Activated naive CD4-positive, alpha-beta T cell treated with anti-CD3 and anti-CD28 coated beads, Interleukin-2, amount 50 U/mL, for 24 hours (primary cell): ENCODE data around the gene TTF2.
A peak's percentile ranks its signal among the peaks of the same experiment; 100 is the strongest.
"Not testable (repeated sequence)": the region's sequence is repeated elsewhere in the genome, so short reads cannot be mapped to it uniquely, and the experiment has no call there.

Experiments
- H3K27ac Mint-ChIP-seq: one replicate; pipeline ENCODE4 v1.8.0; 2021; ENCODE audit warnings: mild to moderate bottlenecking, mixed read lengths
- H3K27me3 Mint-ChIP-seq: one replicate; pipeline ENCODE4 v1.8.0; 2021; ENCODE audit warnings: mixed read lengths
- H3K36me3 Mint-ChIP-seq: one replicate; pipeline ENCODE4 v1.8.0; 2021; ENCODE audit warnings: mixed read lengths
- H3K4me1 Mint-ChIP-seq: one replicate; pipeline ENCODE4 v1.8.0; 2021; ENCODE audit warnings: mixed read lengths
- H3K4me3 Mint-ChIP-seq: one replicate; pipeline ENCODE4 v1.8.0; 2021; ENCODE audit warnings: mild to moderate bottlenecking, mixed read lengths
- H3K9me3 Mint-ChIP-seq: one replicate; pipeline ENCODE4 v1.8.0; 2021; ENCODE audit warnings: mixed read lengths

Gene TTF2

DNA sequence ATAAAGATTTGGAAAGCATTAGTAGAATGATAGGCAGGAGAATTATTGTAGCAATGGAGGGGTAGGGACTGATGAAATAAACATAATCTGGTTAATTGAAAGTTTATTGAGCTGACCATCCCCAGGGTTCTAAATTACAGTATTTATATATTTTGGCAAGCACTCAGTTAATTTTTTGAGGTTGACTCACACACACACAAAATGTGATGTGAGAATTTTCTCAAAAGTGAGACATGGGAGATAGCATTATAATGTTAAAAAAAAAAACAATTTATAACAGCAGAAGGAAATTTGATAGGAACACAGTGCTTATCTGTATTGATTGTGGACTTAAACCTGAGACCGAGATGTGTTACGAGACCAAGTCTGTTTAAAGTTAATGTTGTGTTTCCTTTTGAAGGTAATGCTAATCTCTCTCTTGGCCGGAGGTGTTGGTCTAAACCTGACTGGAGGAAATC, 36.9 kb downstream of the TTF2 start:
- no peak overlapping the region for H3K4me3 Mint-ChIP-seq
- no peaks in the 10 kb centered on the region for H3K9me3 Mint-ChIP-seq
- H3K27me3 Mint-ChIP-seq: no peaks in the 10 kb centered on the region
- H3K36me3 Mint-ChIP-seq: peaks cover 40% of the 10 kb centered on the region
- peaks cover 18% of the 10 kb centered on the region for H3K4me1 Mint-ChIP-seq
- no peak overlapping the region for H3K27ac Mint-ChIP-seq

DNA sequence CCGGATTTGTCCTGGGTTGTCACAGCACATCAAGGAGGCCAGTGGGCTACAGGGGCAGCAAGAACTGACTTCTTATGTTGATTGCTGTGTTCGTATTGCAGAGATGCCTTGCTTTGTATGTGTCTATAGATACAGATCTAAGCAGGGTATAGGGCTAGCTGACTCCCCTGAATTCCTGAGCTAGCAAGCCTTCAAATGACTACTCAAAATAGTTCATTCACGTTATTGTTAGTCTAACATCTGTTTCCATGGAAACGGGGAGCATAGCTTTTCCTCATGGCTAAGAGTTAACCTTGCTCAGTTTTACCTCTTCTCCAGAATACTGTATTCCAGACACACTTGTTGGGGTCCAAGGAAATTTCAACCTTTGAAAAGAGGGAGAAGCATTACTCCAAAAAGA, 37.3 kb downstream of the TTF2 start:
- Mint-ChIP-seq H3K9me3 (no peaks in the 10 kb centered on the region), H3K36me3 (peaks cover 42% of the 10 kb centered on the region), H3K27ac (no peak overlapping the region), H3K4me3 (no peak overlapping the region), H3K4me1 (peaks cover 17% of the 10 kb centered on the region), H3K27me3 (no peaks in the 10 kb centered on the region)

DNA sequence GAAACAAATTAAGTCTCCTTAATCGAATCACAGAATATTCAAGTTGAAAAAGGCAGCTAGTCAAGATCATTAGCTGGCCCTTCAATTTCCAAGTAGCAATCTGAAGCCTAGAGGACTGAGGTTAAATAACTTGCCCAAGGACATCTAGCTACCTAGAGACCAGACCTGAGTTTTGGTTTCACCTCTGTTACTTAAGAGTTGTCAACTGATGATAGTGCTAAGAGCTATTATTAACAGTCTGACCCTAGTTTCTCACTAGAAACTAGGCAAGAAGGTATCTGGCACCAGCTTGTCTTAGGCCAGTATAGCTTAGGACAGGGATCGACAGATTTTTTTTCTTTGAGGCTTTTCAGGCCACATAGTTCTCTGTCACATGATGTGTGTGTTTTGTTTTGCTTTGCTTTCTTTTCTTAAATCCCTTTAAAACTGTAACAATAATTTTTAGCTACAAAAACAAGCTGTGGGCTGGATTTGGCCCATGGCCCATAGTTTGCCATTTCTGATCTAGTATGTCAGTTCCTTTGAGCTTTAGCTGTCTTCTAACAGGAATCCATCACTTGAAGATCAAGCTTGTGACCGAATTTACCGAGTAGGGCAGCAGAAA, 38.3 kb downstream of the TTF2 start:
- H3K4me1 Mint-ChIP-seq: peaks cover 8% of the 10 kb centered on the region
- H3K27me3 Mint-ChIP-seq: no peaks in the 10 kb centered on the region
- H3K4me3 Mint-ChIP-seq: no peak overlapping the region
- peaks cover 43% of the 10 kb centered on the region for H3K36me3 Mint-ChIP-seq
- no peaks in the 10 kb centered on the region for H3K9me3 Mint-ChIP-seq
- no peak overlapping the region for H3K27ac Mint-ChIP-seq

DNA sequence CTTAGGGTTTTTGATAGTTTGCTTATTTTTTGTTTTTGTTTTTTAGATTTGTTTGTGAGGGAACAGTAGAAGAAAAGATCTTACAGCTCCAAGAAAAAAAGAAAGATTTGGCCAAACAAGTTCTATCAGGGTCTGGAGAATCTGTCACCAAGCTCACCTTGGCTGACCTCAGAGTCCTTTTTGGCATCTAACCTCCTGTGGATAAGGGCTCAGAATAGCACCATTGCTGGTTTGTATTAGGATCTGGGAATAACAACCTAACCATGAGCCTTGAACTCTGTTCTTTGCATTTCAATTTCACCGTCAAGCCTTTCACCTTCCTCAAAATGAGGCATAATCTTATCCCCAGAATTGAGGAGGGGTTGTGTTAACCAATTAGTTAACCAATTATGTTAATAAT, 41.2 kb downstream of the TTF2 start:
- Mint-ChIP-seq H3K4me3 (no peak overlapping the region), H3K9me3 (no peaks in the 10 kb centered on the region), H3K4me1 (no peaks in the 10 kb centered on the region), H3K27ac (no peak overlapping the region), H3K27me3 (no peaks in the 10 kb centered on the region), H3K36me3 (peaks cover 42% of the 10 kb centered on the region)

DNA sequence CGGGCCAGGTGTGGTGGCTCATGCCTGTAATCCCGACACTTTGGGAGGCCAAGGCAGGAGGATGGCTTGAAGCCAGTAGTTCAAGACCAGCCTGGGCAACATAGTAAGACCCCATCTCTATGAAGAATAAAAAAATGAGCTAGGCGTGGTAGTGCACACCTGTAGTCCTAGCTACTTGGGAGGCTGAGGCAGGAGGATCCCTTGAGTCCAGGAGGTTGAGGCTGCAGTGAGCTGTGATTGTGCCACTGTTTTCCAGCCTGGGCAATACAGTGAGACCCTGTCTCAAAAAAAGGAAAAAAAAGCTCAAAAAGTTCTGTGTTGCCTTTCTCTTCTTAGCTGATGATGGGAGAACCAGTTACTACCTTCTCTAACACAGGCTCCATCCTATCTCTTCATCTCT, 41.7 kb downstream of the TTF2 start:
- H3K4me3 Mint-ChIP-seq, H3K4me1 Mint-ChIP-seq, H3K27ac Mint-ChIP-seq, H3K9me3 Mint-ChIP-seq, H3K27me3 Mint-ChIP-seq: not testable (repeated sequence)
- peaks cover 39% of the 10 kb centered on the region for H3K36me3 Mint-ChIP-seq

DNA sequence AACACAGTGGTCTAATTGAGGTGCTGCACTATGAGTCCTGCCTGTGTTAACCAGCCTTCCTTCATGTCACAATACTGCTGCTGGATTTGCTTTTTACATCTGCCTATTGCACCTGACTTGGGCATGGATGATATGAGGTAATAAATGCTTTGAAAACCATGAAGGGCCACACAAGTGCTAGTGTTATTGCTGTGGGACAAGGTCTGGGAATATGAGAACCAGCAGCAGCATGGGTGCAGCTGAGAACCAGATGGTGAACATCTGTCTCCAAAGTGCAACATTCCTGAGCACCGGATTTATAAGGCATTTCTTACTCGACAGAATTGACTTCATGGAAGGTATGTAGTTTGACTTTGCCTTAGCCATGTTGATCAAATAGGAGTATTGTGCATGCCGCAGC, 44.9 kb downstream of the TTF2 start:
- Mint-ChIP-seq H3K9me3 (no peaks in the 10 kb centered on the region), H3K27me3 (no peaks in the 10 kb centered on the region), H3K4me1 (peaks cover 10% of the 10 kb centered on the region), H3K4me3 (no peak overlapping the region), H3K27ac (no peak overlapping the region), H3K36me3 (peaks cover 23% of the 10 kb centered on the region)

DNA sequence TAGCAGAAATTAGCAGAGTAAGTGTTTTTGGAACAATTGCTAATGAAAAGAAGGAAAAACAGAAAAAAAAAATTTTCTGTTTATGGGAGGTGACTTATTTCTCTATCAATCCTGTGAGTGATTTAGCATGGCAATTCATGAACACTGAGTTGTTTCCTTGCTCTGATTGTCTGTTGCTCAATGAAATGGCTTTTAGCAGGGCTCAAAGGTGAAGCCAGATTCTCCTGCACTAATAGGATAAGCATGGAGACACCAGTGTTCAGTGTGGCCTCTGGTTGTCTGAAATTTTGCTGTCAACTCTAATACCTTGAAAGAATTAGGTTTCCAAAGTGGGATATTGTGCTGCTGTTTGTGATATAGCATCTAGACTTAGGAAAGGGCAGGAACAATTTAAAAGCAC, 45.6 kb downstream of the TTF2 start:
- H3K9me3 Mint-ChIP-seq: no peaks in the 10 kb centered on the region
- H3K4me1 Mint-ChIP-seq: peaks cover 14% of the 10 kb centered on the region
- H3K4me3 Mint-ChIP-seq: no peak overlapping the region
- H3K27ac Mint-ChIP-seq: no peak overlapping the region
- no peaks in the 10 kb centered on the region for H3K27me3 Mint-ChIP-seq
- peaks cover 15% of the 10 kb centered on the region for H3K36me3 Mint-ChIP-seq

DNA sequence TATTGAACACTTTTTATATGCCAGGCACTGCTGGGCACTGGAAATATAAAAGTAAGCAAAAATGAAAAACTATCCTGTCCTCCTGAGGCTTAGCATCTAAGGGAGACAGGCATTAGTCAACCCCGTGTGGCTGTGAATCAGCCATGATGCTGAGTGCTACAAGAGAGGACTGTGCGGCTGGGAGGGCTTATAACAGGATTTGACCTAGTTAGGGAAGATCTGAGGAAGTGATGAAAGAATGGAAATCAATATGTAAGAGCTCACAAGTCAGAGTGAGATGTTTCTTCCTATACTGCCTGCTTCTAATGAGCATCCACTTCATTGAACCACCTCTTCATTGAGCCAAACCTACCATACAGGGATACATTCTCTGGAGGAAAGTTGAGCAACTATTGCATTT, 46.4 kb downstream of the TTF2 start:
- peaks cover 21% of the 10 kb centered on the region for H3K4me1 Mint-ChIP-seq
- peaks cover 11% of the 10 kb centered on the region for H3K36me3 Mint-ChIP-seq
- no peaks in the 10 kb centered on the region for H3K27me3 Mint-ChIP-seq
- no peak overlapping the region for H3K4me3 Mint-ChIP-seq
- H3K9me3 Mint-ChIP-seq: no peaks in the 10 kb centered on the region
- no peak overlapping the region for H3K27ac Mint-ChIP-seq

DNA sequence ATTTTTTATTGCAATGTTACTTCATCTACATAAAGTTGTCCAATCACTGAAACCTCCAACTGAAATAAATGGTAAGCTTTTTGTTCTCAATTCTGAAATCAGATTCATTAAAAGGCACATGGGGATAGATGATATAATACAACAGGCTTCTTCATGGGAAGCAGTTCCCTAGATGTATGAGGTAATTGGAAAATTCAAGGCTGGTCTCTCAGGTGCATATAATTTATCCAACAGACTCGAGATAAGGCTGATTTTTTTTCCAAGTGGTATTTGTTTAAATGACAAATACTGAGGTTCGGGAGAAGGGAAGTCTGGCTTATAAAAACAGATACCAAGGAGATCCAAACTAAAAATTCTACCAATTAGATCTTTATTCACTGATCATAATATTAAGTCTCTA, 47.2 kb downstream of the TTF2 start:
- peaks cover 21% of the 10 kb centered on the region for H3K4me1 Mint-ChIP-seq

DNA sequence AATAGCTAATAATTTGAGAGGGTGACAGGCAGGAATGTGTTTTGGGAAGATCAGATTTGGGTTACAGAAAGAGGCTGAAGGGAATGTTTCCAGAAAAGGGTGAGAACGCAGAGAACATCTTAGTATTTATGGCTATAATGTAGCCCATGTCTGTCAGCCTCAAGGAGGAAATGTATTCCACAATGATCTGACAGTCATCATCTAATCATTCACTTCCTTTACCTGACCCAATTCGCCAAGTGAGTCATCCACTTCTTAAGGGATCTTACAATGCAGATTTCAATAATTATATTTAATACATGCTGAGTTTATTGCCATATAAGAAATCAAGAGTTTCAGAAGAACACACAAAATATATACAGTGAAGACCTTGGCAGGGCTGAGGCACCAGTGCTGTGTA, 50.6 kb downstream of the TTF2 start:
- no peaks in the 10 kb centered on the region for H3K27me3 Mint-ChIP-seq
- H3K27ac Mint-ChIP-seq: peak overlapping the region; percentile 18

More for the DNA sequence above, 47.2 kb downstream of the TTF2 start:
- no peaks in the 10 kb centered on the region for H3K9me3 Mint-ChIP-seq
- no peak overlapping the region for H3K4me3 Mint-ChIP-seq
- peaks cover 8% of the 10 kb centered on the region for H3K36me3 Mint-ChIP-seq
- H3K27me3 Mint-ChIP-seq: no peaks in the 10 kb centered on the region
- H3K27ac Mint-ChIP-seq: no peak overlapping the region

DNA sequence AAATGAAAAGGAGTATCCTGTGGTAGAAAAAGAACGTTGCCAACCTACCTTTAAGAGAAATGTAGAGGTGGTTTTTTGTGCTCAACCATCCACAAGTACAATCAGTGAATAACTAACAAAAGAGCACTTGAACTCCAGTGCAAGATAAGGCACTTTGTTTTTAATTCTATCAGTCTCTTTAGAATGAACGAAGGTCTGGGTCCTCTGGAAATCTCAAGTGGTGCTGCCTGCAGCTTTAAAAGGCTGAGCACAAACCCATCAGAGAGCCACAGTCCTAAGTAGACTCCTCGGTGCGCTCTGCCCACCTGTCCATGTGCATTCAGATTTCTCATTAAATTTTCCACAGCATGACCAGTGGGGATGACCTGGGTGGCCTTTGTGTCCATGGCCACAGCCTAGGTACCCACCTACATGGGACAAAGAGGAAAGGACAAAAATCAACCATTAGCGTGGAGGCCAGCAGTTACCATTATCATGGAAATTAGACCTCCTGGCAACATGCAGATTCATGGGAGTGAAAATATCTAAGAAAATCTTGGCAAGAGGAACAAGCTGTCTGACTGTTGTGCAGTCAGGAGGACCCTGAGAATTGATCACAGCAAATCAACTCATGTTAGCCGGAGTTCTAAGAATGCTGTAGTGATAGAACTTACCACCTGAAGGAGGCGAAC, 52.1 kb downstream of the TTF2 start:
- H3K36me3 Mint-ChIP-seq: no peaks in the 10 kb centered on the region
- H3K9me3 Mint-ChIP-seq: no peaks in the 10 kb centered on the region
- H3K4me1 Mint-ChIP-seq: peaks cover 21% of the 10 kb centered on the region
- no peak overlapping the region for H3K27ac Mint-ChIP-seq
- peaks cover 2% of the 10 kb centered on the region for H3K27me3 Mint-ChIP-seq
- H3K4me3 Mint-ChIP-seq: no peak overlapping the region

More for the DNA sequence above, 50.6 kb downstream of the TTF2 start:
- Mint-ChIP-seq H3K36me3 (no peaks in the 10 kb centered on the region), H3K4me3 (no peak overlapping the region), H3K9me3 (no peaks in the 10 kb centered on the region), H3K4me1 (peaks cover 21% of the 10 kb centered on the region)

DNA sequence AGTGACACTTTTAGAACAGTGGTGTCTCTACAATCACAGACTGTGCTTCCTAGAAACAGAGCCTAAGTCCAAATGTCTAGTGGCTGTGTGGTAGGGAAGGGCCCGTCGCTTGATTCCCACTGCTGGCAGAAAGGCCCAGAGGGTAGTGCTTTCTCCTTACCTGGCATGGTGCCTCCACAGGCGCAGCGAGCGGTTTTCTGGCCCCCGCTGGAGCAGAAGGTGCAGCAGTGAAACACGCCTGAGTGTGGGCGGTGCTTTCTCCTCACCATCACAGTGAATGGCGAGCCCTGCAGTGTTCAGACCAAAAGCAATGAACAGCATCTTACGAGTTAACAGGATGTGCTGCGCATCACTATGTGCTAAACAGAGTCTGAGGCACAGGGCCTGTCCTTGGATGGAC, 53.1 kb downstream of the TTF2 start:
- Mint-ChIP-seq H3K4me3 (no peak overlapping the region), H3K36me3 (no peaks in the 10 kb centered on the region), H3K9me3 (no peaks in the 10 kb centered on the region), H3K4me1 (peaks cover 21% of the 10 kb centered on the region), H3K27ac (peak overlapping the region; percentile 2), H3K27me3 (peaks cover 2% of the 10 kb centered on the region)

DNA sequence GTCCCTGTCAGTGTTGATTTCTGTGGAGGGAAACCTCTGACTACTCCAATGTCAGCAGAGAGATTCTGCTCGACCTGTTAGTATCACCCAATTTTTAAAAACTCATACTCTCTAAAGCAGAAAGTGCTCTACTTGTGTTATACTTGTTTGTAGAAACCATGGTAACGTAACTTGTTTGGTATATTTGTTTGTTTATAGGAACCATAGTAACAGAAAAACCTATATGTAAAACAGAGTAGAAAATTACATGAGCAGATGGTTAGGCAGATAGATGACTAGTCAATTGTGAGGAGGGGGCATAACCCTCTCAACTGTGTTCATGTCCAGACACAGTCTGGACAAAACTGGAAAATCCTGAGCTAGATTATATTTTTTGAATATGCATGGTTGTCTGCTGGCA, 54.8 kb downstream of the TTF2 start:
- H3K27ac Mint-ChIP-seq: no peak overlapping the region
- H3K4me3 Mint-ChIP-seq: no peak overlapping the region
- H3K36me3 Mint-ChIP-seq: no peaks in the 10 kb centered on the region

DNA sequence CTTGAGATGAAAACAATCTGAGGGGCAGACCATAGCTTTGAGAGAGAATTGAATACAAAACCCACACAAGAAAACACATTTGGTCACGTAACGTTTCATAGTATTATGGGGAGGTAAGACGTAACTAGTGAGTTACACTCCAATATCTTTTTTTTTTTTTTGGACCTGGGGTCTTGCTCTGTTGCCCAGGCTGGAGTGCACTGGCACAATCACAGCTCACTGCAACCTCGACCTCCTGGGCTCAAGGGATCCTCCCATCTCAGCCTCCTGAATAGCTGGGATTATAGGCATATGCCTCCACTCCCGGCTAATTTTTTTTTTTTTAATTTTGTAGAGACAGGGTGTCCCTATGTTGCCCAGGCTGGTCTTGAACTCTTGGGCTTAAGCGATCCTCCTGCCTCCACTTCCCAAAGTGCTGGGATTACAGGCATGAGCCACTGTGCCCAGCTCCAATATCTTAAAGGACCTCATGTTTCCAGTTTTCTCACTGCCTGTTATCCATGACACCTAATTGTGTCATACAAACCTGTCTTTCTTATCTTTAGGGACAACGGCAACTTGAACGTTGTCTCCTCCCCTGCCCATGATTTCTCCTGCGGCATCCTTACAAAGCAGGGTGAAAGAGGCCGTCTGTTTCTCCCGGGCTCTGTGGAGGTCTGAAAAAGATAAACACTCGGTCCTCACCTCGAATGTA, 56.1 kb downstream of the TTF2 start:
- Mint-ChIP-seq H3K4me3 (no peak overlapping the region), H3K4me1 (peaks cover 8% of the 10 kb centered on the region), H3K27me3 (peaks cover 2% of the 10 kb centered on the region), H3K27ac (no peak overlapping the region), H3K36me3 (no peaks in the 10 kb centered on the region), H3K9me3 (no peaks in the 10 kb centered on the region)

More for the DNA sequence above, 54.8 kb downstream of the TTF2 start:
- Mint-ChIP-seq H3K27me3 (peaks cover 2% of the 10 kb centered on the region), H3K4me1 (peaks cover 11% of the 10 kb centered on the region), H3K9me3 (no peaks in the 10 kb centered on the region)

DNA sequence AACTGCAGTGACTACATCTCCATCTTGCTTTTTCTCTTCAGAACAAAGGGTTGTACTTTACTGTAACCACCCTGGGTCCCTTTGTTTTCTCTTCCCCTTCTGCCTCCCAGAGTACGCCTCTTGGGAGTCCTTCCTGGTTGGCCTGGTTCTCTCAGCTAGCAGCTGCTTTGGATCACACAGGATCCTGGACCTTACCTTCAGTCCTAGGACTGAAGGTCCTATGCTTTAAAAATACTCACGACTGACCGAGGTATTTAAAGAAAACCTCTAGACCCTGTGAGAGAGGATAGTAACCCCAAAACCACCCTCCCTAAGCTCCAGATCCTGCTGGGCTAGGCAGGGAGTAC, 56.6 kb downstream of the TTF2 start:
- H3K4me3 Mint-ChIP-seq: no peak overlapping the region
- no peaks in the 10 kb centered on the region for H3K36me3 Mint-ChIP-seq
- peaks cover 6% of the 10 kb centered on the region for H3K4me1 Mint-ChIP-seq
- H3K27ac Mint-ChIP-seq: peak overlapping the region; percentile 12
- H3K27me3 Mint-ChIP-seq: peaks cover 2% of the 10 kb centered on the region
- H3K9me3 Mint-ChIP-seq: no peaks in the 10 kb centered on the region

DNA sequence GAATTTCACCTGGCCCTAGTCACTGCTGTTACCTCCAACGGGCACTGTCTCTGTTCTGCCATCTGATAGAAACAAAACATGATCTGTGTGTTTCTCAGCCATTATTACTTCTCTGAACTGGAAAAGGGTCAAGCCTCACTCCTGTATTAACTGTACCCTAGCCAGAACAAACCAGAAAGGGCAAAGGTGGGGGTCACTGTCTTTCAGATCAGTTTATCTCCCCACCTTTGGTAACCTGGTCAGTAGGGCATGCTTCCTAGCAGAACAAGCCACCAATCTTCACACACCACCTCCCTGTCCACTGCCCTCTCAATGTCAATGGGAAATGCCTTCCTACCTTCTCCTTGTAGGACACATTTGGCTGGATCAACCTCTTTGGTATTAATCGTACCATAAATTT, 57.6 kb downstream of the TTF2 start:
- Mint-ChIP-seq H3K4me1 (peaks cover 6% of the 10 kb centered on the region), H3K27ac (no peak overlapping the region), H3K4me3 (no peak overlapping the region), H3K9me3 (no peaks in the 10 kb centered on the region), H3K27me3 (peaks cover 3% of the 10 kb centered on the region), H3K36me3 (no peaks in the 10 kb centered on the region)
